CD1c-positive myeloid dendritic cell (primary cell): ENCODE results near the gene SULT2B1.
A peak's percentile ranks its signal among the peaks of the same experiment; 100 is the strongest.
"Not testable (repeated sequence)": the region's sequence is repeated elsewhere in the genome, so short reads cannot be mapped to it uniquely, and the experiment has no call there.

Experiments
- DNase-seq: peaks from one replicate; pipeline ENCODE4 v3.0.0-alpha.2; 2016; ENCODE audit errors: extremely low spot score

SULT2B1 gene

DNA sequence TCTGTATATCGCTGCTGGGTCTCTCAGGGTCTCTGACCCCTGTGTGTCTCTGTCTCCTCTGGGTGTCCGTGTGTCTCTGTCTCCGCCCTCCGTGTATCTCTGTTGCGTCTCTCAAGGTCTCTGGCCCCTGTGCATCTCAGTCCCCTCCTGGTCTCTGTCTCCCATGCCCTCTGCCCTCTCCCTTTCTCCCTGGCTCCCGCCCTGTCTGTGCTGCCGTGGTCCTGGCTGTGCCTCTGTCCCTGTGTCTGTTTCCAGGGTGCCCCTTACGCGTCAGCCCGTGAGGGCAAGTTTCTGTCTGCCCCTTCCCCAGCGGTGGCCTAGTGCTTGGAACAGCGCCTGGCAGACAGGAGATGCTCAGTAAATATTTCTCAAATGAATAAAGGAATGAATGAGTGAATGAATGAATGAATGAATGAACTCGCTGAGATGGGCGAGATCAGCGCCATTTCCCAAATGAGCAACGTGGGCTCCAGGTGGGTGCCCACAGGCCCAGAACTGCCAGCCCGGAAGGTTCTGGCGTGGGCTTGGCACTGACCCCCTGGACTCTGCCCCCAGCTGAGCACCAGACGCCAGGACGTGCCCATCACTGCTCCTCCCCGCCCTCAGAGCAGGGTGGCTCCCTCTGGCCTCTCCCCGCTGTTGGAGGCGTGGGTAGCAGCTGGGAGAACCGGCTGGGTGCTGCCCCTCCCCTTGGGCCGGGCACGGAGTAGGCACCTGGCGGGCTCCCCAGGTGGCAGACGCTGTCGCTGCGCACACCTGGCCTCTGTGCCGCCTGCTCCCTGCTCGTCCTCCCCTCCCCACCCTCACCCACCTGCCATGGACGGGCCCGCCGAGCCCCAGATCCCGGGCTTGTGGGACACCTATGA, at the start of gene SULT2B1:
SULT2B1 (plus strand) TSS at position 736 of the 866 bp plus-strand sequence; CDS start at position 817, 81 bp downstream.
- DNase-seq, result no peak

- no peak for DNase-seq
Measured at GRCh38 chr19:48502350-48503018, 49.5 kb upstream of the SULT2B1 start.

DNA sequence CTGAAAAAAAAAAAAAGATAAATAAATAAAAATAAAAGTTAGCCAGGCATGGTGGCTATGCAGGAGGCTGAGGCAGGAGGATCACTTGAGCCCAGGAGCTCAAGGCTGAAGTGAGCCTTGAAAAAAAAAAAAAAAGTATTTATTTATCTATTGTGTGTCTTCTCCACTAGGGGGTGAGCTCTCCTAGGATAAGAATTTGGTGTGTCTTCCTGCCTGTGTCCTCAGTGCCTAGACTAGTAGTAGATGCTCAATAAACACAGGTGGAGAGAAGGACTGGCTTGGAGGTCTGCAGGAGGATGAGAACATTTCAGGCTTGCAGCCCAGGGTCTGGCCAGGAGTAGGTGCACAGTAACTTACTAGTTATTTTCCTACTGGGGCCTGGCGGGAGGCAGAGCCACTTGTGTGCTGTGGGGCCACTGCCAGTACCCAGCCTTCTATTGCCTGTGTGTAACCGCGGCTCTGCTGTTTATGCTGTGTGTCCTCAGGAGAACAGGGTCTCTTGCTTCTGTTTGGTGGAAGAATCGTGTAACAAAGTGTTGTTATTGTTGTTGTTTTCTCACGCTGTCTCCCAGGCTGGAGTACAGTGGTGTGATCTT, 45.7 kb upstream of the SULT2B1 start:
- peak; percentile 71 for DNase-seq

DNA sequence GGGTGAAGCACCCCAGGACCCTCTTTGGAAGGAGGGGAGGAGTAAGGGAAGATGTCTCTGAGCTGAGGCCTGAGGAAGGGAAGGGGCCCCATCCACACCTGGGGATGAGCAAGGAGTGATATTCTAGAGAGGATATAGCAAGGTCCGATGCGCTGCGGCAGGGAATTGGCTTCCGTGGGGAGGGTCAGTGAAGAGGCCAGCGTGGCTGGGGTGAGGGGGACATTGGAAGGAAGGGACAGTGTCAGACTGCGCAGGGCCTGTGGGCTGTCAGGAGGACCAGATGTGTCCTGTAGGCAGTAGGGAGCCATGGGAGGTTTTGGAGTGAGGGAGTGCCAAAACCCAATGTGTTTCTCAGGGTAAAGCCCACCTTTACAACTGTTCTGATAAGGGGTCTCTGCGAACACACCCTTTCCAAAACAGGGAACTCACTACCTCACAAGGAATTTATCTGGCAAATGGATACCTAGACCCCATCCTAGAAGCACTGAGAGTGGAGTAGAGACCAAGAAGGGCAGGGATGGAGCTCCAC, 44.0 kb upstream of the SULT2B1 start:
- DNase-seq, result no peak

GRCh38 chr19:48508729-48509411, 43.1 kb upstream of the SULT2B1 start:
- no peak for DNase-seq

GRCh38 chr19:48509467-48510194, 42.3 kb upstream of the SULT2B1 start:
- DNase-seq, result no peak

DNA sequence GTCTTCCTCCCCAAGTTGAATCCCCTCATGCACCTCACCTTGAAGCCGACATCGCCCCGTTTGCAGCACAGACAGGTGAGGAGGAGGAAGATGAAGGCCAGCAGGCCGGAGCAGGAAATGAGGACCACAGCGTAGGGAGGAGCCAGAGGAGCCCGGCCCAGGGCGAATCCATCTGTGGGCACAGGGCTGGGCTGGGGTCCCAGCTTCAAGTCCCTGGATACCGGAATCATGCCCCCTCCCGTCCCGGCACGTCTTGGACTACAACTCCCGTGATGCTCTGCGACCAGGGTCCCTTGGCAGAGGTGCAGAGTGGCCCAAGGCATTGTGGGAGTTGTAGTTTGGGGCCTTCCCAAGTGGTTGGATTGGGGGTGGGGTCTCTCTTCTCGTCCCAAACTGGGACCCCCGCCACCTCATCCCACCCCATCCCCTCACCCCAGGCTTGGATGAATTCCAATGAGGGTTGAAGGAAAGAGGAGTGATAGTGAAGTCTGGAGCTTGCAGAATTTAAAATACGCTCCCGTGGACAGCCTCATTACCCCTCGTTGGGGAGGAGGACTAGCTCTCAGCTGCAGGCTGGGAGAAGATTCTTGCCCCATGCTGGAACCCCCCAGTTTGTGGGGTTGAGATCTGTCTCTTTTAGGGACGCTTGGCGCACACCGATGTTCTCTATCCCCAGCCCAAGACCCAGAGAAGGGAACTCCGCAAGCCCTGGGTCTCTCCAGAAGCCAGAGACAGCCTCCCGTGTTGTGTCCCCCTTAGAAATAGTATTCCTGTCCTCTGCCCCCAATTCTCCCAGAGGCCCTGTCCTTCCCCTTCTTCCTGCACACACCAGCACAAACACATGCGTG, 41.3 kb upstream of the SULT2B1 start:
- DNase-seq, result peak; percentile 62

DNA sequence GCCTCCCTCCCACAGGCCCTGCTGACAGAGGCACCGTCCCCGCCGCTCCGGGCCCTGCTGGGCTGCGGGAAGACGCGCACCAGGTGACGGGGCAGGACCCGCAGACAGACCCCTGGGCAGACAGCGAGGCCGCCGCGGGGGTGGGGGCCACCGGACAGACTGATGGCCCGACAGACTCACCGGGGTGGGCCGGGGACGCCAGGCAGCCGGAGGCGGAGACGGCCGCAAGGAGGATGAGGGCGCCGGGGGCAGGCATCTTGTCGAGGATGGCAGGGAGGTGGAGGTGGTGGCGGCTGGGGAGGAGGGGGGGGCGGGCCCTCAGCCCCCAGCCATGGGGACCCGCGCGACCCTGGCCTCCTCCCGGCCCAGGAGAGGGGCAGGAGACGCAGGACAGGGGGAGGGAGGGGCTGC, 40.6 kb upstream of the SULT2B1 start:
- no peak for DNase-seq

DNA sequence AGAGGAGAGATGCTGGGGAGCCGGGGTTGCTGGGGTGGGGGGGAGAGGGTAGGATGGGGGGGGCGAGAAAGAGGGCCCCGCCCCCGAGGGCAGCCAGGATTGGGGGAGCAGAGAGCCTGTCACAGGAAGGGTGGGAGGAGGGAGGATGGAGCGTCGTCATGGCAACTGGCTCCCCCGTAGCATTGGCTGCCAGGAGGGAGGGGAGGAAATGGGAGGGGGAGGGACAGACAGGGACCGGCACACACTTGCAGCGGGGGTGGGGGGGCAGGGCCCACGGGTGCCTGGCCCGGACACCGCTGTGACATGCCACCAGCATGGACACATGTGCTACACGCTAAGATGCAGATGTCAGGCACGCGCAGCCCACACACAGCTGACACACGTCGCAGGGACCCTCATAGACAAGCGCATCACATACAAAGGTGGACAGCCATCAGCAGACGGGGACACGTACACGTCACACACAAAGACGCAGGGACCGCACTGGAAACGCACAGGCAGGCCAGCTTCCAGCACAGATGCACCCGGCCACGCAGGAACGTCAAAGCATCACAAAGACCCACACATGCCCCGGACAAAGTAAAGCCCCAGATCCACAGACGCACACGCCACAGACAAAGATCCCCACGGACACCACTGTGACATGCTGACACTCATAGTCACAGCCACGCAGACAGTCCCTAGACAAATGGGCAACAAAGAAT, 40.0 kb upstream of the SULT2B1 start, which contains the start of gene LMTK3:
LMTK3 (minus strand) TSS at position 36 of the 704 bp plus-strand sequence. CDS start 259 bp downstream, outside the sequence.
- peak; percentile 68 for DNase-seq

GRCh38 chr19:48512504-48513288, 39.3 kb upstream of the SULT2B1 start:
- DNase-seq, result peak; percentile 48

DNA sequence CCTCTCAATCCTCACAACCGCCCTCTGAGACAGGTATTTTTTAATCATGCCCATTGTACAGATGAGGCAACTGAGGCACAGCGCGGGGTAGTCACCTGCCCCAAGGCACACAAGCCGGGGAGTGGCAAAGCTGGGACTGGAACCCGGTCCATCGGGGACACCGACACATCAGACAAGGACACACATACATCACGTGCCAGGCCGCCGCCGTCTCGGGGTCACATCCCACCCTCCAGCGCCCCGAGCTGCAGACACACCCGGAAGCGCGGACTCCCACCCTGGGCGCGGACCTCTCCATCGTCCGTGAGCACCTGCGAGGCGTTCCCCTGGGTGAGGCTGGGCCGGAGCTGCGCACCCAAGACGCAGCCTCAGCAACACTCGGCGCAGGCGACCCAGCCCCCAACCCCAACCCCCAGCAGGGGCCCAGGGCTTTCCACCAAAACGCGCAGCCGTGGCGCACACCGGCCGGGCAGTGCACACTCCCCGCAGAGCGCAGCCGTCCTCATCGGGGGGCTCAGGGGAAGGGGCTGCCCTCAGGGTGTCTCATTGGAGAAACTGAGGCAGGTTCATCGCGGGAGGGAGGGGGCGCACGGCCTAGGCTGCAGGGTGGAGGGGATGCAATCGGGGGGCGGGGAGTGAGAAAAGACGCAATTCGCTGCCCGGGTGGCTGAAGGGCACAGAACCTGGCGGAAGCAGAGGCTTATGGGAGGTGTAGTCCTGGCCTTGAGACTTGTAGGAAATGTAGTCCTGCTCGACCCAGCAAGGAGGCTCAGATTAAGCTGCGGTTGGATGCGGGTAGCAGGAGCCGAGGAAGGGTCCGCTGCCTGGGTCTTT, 38.5 kb upstream of the SULT2B1 start:
- DNase-seq, result peak; percentile 61

GRCh38 chr19:48514123-48514458, 37.9 kb upstream of the SULT2B1 start:
- DNase-seq, result no peak

- no peak for DNase-seq
Measured at GRCh38 chr19:48516536-48516935, 35.4 kb upstream of the SULT2B1 start.

DNA sequence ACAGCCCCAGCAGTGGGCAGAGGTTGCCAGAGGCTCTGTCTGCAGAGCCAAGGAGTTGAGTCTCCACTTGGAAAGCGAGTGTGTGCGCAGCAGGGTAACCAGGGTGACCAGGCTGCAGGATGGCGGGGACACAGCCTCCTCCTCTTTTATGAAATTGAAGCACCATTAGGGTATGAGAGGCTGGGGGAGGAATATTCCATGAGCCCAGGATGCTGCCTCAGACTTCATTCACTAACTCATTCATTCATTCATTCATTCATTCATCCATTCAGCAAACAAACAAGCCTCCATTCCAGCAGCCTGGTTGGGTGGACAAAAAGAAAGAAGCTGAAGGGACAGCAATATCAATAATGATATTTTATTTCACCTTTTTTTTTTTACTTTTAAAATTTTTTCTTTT, 33.8 kb upstream of the SULT2B1 start:
- no peak for DNase-seq

DNA sequence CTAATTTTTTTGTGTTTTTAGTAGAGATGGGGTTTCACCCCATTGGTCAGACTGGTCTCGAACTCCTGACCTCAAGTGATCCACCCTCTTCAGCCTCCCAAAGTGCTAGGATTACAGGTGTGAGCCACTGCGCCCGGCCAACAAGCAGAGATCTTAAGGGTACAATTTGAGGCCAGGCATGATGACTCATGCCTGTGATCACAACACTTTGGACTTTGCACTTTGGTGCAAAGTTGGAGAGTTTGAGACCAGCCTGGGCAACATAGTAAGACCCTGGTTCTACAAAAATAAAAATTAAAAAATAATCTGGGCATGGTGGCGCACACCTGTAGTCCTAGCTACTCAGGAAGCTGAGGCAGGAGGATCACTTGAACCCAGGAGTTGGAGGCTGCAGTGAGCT, 32.5 kb upstream of the SULT2B1 start:
- not testable (repeated sequence) for DNase-seq

DNA sequence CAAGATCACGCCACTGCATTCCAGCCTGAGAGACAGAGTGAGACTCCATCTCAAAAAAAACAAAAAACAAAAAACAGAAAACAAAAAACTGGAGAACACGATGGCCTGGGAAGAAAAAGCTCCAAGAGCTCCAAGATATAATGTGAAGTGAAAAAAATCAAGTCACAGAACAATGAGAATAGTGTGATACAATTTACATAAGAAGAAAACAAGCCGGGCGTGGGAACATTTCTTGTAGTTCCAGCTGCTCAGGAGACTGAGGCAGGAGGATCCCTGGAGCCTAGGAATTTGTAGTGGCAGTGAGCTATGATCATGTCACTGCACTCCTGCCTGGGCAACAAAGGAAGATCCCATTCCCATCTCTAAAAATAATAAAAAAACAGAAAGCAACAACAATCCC, 31.8 kb upstream of the SULT2B1 start:
- DNase-seq, result no peak

- DNase-seq, result no peak
Measured at GRCh38 chr19:48524221-48524620, 27.8 kb upstream of the SULT2B1 start.

DNA sequence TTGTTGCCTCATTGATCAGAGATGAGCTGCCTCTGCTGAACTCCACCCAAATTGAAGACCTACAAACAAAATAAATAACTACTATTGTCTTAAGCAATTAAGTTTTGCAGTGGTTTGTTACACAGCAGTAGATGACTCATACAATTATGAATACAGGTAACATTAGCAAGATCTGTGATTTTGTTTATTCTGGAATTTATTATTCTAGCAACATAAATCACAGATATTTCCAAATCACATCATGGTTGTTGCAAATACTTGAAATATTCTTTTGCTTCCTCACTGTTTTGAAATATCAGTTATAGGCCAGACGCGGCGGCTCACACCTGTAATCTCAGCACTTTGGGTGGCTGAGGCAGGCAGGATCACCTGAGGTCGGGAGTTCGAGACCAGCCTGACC, 27.2 kb upstream of the SULT2B1 start:
- DNase-seq, result no peak
